GM19438 (cell line): ENCODE measurements around the gene HSD17B2.
"Not testable (repeated sequence)": the region's sequence is repeated elsewhere in the genome, so short reads cannot be mapped to it uniquely, and the experiment has no call there.

Experiments
- ATAC-seq: cut with Tn5 transposase; IDR thresholded peaks from one replicate; pipeline ENCODE4 v1.9.1; 2021; ENCODE audit warnings: low read depth; ENCODE audit not compliant: unreplicated experiment

The HSD17B2 gene

GRCh38 chr16:82034981-82035612 lies at the start of gene HSD17B2:
Gene HSD17B2, plus strand, starts transcription at chr16:82035253. Its CDS starts 172 bp downstream, at chr16:82035425.
- ATAC-seq, result no peak

GRCh38 chr16:81987121-81987520 lies 47.9 kb upstream of the HSD17B2 start:
- ATAC-seq, result no peak

- ATAC-seq, result no peak
Observed at GRCh38 chr16:81987706-81988105, 47.3 kb upstream of the HSD17B2 start.

- ATAC-seq, result no peak
Observed at GRCh38 chr16:81992859-81993258, 42.2 kb upstream of the HSD17B2 start.

- no peak for ATAC-seq
Observed at GRCh38 chr16:81994485-81994884, 40.6 kb upstream of the HSD17B2 start.

- no peak for ATAC-seq
Observed at GRCh38 chr16:81995651-81996050, 39.4 kb upstream of the HSD17B2 start.

GRCh38 chr16:81996664-81997509 lies 38.2 kb upstream of the HSD17B2 start:
- ATAC-seq, result no peak

GRCh38 chr16:81997738-81998137 lies 37.3 kb upstream of the HSD17B2 start:
- ATAC-seq, result no peak

- ATAC-seq, result no peak
Observed at GRCh38 chr16:82002831-82003230, 32.2 kb upstream of the HSD17B2 start.

- no peak for ATAC-seq
Observed at GRCh38 chr16:82004601-82005000, 30.5 kb upstream of the HSD17B2 start.

- no peak for ATAC-seq
Observed at GRCh38 chr16:82005027-82005830, 29.8 kb upstream of the HSD17B2 start.

- ATAC-seq, result no peak
Observed at GRCh38 chr16:82006036-82006435, 29.0 kb upstream of the HSD17B2 start.

- ATAC-seq, result no peak
Observed at GRCh38 chr16:82007189-82007588, 27.9 kb upstream of the HSD17B2 start.

- no peak for ATAC-seq
Observed at GRCh38 chr16:82008957-82009592, 26.0 kb upstream of the HSD17B2 start.

- ATAC-seq, result not testable (repeated sequence)
Observed at GRCh38 chr16:82009789-82010188, 25.3 kb upstream of the HSD17B2 start.

- ATAC-seq, result no peak
Observed at GRCh38 chr16:82010649-82011048, 24.4 kb upstream of the HSD17B2 start.

- ATAC-seq, result peak; percentile 97
Observed at GRCh38 chr16:82011199-82011641, 23.8 kb upstream of the HSD17B2 start, which contains the start of gene SDR42E1. Gene SDR42E1, minus strand, starts transcription at chr16:82011470. Its CDS starts 10,612 bp downstream, at chr16:82000858.

- ATAC-seq, result no peak
Observed at GRCh38 chr16:82013139-82013538, 21.9 kb upstream of the HSD17B2 start.

GRCh38 chr16:82016263-82016662 lies 18.8 kb upstream of the HSD17B2 start:
- ATAC-seq, result no peak

GRCh38 chr16:82016964-82017363 lies 18.1 kb upstream of the HSD17B2 start:
- ATAC-seq, result no peak
